Activated CD8-positive, alpha-beta memory T cell treated with anti-CD3 and anti-CD28 coated beads, Interleukin-2, amount 50 U/mL, for 24 hours (primary cell): ENCODE measurements around the gene KCND2.
"Not testable (repeated sequence)": the region's sequence is repeated elsewhere in the genome, so short reads cannot be mapped to it uniquely, and the experiment has no call there.

Experiments
- DNase-seq: peaks from one replicate; pipeline ENCODE4 v3.0.0-alpha.2; 2020; ENCODE audit errors: extremely low read depth

Gene KCND2

GRCh38 chr7:120743128-120743527 lies 470.2 kb downstream of the KCND2 start:
- DNase-seq: no peak

GRCh38 chr7:120760050-120760449 lies 487.1 kb downstream of the KCND2 start:
- DNase-seq: no peak

DNA sequence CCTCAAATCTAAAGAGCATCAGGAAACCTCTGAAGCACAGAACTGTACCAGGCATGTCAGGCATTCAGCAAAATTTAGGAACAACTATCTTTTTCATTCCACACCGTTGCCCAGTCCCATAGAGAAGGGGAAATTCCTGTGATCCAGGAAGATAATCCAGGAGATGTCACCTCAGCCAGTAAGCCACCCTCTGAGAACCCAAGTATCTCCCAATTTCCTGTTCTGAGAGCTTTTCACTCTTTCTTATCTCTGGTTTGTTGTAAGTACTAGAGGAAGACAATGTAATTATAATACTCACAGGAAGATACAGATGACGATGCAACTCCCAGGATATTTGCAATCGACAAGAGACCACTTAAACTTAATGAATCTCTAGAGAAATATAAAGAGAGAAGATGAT lies 487.9 kb downstream of the KCND2 start:
- DNase-seq: no peak

- no peak for DNase-seq
Observed at GRCh38 chr7:120770206-120770605, 497.2 kb downstream of the KCND2 start.

- DNase-seq: no peak
Observed at GRCh38 chr7:120774481-120774880, 501.5 kb downstream of the KCND2 start.

GRCh38 chr7:120775755-120776154 lies 502.8 kb downstream of the KCND2 start:
- no peak for DNase-seq

DNA sequence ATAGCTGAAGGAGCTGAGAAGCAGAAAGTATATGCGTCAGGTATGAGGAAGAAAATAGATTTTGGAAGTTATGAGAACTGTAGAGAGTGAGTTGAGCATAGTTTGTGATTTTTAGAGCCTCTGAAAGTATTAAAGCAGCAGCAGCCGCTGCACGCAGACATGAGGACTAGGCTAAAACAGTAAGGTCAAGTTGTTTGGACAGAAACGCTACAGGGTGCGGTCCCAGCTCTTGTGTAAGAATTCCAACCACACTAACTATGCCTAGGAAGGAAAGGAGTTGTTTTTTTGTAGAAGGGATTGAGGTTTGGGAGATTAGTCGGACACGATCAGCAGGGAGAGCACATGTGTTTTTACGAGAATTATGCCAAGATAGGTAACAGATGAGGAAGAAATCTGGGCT lies 506.1 kb downstream of the KCND2 start:
- not testable (repeated sequence) for DNase-seq

DNA sequence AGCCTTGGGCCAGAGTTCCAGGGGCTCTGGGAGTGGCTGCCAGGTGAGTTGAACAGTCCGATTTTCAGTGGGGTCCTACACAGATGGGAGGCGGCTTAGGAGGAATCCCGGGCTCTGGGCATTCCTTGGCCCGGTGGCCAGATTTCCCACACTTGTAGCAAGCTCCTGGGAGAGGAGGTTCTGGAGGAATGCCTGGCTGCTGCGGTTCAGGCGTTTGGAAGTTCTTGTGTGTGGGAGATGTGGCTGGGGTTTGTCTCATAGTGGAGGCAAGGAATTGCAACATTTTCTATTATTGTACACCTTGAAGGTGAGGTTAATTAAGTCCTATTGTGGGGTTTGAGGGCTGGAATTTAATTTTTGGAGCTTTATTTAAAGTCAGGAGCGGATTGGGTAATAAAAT lies 507.5 kb downstream of the KCND2 start:
- DNase-seq: not testable (repeated sequence)

GRCh38 chr7:120780938-120781337 lies 508.0 kb downstream of the KCND2 start:
- DNase-seq: no peak

GRCh38 chr7:120781924-120782323 lies 508.9 kb downstream of the KCND2 start:
- DNase-seq: not testable (repeated sequence)

DNA sequence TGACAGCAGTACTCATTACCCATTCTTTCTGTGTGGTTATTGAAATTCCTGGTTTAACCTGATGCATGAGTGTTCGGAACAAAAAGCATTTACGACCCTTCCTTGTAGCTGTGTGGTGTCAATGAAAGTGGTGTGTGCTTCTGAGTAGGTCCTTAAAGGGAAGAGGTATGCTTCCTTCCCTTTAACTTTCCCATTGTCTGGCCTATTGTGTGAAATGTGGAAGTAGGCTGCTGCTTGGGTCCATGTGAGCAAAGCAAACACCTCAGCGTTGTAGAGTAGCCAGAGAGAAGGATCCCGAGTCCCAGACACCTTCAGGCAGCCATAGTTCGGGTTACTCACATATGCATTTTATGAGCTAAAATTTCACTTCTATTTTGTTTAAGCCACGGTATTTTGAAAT lies 510.3 kb downstream of the KCND2 start:
- DNase-seq: no peak

GRCh38 chr7:120783721-120784120 lies 510.7 kb downstream of the KCND2 start:
- no peak for DNase-seq

GRCh38 chr7:120785095-120785494 lies 512.1 kb downstream of the KCND2 start:
- no peak for DNase-seq

- DNase-seq: peak; percentile 14
Observed at GRCh38 chr7:120792091-120792860, 519.3 kb downstream of the KCND2 start.

DNA sequence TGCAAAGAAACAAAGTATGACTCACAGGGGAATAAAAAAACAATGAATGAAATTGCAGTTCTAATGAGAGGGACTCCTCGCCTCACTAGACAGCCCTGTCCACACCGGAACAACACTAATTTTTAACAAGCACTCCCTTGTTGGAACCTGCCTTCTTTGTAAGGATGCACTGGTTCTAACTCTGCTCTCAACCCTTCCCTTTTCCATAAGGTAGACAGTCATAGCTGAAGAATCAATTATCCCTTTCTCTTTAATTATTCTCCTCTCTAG lies 519.8 kb downstream of the KCND2 start:
- no peak for DNase-seq

DNA sequence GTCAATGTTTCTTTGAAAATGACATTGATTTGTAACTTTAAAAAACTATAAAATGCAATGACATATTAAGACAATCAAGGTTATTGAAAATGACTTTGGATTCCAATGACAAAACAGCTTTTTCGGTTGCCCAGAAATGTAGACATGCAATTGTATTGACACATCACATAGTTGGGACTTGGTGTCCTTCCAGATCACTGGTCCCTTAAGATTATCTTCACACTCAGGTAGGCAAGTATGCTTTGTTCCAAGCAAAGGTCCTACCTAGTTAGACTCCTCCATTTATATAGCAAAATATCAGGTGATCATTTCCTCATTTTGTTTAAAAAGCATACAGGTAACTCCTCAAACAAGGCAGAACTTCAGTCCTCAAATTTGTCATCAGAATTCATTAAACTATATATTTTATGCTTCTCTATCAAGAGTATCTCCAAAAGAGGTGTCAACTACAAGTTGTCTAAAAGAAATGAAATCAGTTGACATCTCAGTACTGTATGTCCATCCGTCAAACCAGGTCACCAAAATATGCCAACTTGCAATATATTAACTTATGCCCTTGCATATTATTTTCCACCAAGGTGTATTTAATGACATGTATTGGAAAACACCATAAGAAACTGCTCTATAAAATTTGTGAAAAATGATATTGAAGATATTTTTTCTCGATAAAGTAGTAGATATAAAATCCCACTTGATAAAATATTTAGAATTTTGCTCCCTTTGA lies 520.4 kb downstream of the KCND2 start:
- no peak for DNase-seq

DNA sequence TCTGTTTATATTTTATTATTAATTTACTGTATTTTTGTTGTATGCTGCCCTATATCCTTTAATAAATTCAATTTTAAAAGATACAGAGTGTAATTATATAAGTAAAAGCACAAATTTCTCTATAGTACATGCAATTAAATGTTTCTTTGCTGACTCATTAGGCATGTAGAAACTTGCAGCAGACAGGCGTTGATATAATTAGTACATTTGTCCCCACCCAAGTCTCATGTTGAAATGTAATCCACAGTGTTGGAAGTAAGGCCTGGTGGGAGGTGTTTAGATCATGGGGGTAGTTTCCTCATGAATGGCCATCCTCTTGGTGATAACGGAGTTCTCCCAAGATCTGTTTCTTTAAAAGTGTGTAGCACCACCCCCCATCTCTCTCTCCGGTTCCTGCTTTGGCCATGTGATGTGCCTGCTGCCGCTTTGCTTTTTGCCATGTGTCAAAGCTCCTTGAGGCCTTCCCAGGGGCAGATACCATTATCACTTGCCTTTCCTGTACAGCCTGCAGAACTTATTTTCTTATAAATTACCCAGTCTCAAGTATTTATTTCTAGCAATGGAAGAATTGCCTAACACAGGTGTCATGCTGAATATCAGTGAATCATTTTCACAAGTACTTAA lies 521.2 kb downstream of the KCND2 start:
- no peak for DNase-seq

GRCh38 chr7:120797026-120797645 lies 524.2 kb downstream of the KCND2 start:
- no peak for DNase-seq

DNA sequence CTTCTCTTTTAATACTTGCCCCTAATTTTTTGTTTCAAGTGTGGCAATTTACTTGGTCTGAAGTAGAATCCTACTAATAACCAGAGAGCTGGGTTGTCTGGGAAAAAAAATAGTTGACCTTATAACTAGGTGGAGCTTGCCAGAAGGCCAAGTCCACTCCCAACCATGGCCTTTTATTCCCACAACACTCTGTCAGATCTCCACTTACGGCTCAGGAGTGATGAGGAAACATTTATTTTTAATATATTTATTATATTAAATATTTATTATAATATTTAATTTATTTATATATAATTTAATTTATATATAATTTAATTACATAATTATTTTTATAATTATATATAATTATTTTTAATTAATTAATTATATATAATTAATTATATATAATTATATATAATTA lies 526.2 kb downstream of the KCND2 start:
- DNase-seq: no peak
